Thoracic aorta (tissue), 2 donors: ENCODE data around the gene KAT2B. TPM values are rescaled to one million over a fixed set of nuclear protein-coding genes. Genes with fewer than 3 reads are reported as not detected.

ENCODE experiments used
- ATAC-seq: fragments of 150-250 bp; one replicate; pipeline ENCODE4 v1.8.0; 2017; ENCODE audit warnings: low read depth; ENCODE audit not compliant: insufficient number of reproducible peaks, low FRiP score
- DNase-seq: peaks from one replicate; pipeline ENCODE4 v3.0.0-alpha.2; 2020; ENCODE audit warnings: low spot score
- H3K27ac ChIP-seq, 2 donors: fragments of 200-600 bp; sonication (generic); 1 replicate in 1 of 2; 2 replicates in 1 of 2; pipeline ENCODE4 v1.5.1; 2016; ENCODE audit warnings: mild to moderate bottlenecking in 2 of 2, moderate library complexity in 2 of 2
- H3K27me3 ChIP-seq: fragments of 200-600 bp; sonication (generic); replicated peaks from 2 replicates; pipeline ENCODE4 v1.6.0; 2016; ENCODE audit warnings: mild to moderate bottlenecking; ENCODE audit not compliant: insufficient read depth
- H3K36me3 ChIP-seq: fragments of 200-600 bp; sonication (generic); one replicate; pipeline ENCODE4 v1.5.1; 2016
- H3K4me1 ChIP-seq, 2 donors: fragments of 200-600 bp; sonication (generic); 1 replicate in 1 of 2; 2 replicates in 1 of 2; pipeline versions ENCODE4 v1.5.1 to v1.6.0; 2016; ENCODE audit warnings: low read depth in 2 of 2, mild to moderate bottlenecking in 1 of 2; ENCODE audit not compliant: control insufficient read depth in 1 of 2
- H3K4me3 ChIP-seq: fragments of 200-600 bp; sonication (generic); 2 replicates; pipeline ENCODE4 v1.5.1; 2016; ENCODE audit warnings: mild to moderate bottlenecking
- H3K9me3 ChIP-seq: fragments of 200-600 bp; sonication (generic); 2 replicates; pipeline ENCODE4 v1.5.1; 2016
- total RNA-seq, 2 donors: library from RNA; depleted of rRNA; stranded (reverse); fragments of >200 nt; gene quantifications; one replicate each; pipeline versions ENCODE4 v1.1.0 to v1.2.3, GENCODE V29; 2016
- TF ChIP-seq, protein P1 (sequence below): fragments of 200-600 bp; sonication (generic); IDR thresholded peaks from one replicate; pipeline ENCODE4 v1.5.1; 2019; ENCODE audit warnings: antibody characterized with exemption

KAT2B gene
- total RNA-seq, 2 donors from 2014 or later, result 48.0 to 72.8 TPM

DNA sequence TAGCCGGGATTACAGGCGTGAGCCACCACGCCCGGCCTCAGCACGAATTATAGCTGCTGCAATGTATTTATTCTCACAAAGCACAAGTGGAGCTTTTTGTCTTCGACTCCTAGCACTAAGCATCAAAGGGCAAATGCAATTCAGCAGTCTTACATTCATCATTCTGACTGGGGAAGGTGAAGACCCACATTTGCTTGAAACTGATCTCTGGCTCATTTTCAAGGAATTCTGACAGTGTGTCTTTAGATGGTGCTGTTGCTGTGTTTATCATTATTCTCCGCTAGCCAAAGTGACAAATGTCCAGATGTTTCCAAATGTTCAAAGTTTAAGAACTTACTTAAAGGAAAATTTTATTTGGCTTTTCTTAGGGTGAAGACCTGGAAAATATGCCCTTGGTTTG, 89.9 kb downstream of the KAT2B start:
- no peaks in the 10 kb centered on the region for H3K27me3 ChIP-seq
- no peaks in the 10 kb centered on the region for H3K9me3 ChIP-seq
- H3K4me1 ChIP-seq, result peaks cover 0 to 4% of the 10 kb centered on the region in 2 donors
- DNase-seq (no peak), ATAC-seq (no peak)
- no peak overlapping the region for H3K27ac ChIP-seq
- peaks cover 14% of the 10 kb centered on the region for H3K36me3 ChIP-seq
- TF ChIP-seq, protein P1, sequence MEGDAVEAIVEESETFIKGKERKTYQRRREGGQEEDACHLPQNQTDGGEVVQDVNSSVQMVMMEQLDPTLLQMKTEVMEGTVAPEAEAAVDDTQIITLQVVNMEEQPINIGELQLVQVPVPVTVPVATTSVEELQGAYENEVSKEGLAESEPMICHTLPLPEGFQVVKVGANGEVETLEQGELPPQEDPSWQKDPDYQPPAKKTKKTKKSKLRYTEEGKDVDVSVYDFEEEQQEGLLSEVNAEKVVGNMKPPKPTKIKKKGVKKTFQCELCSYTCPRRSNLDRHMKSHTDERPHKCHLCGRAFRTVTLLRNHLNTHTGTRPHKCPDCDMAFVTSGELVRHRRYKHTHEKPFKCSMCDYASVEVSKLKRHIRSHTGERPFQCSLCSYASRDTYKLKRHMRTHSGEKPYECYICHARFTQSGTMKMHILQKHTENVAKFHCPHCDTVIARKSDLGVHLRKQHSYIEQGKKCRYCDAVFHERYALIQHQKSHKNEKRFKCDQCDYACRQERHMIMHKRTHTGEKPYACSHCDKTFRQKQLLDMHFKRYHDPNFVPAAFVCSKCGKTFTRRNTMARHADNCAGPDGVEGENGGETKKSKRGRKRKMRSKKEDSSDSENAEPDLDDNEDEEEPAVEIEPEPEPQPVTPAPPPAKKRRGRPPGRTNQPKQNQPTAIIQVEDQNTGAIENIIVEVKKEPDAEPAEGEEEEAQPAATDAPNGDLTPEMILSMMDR, result no peak
- H3K4me3 ChIP-seq, result no peak overlapping the region

GRCh38 chr3:20136231-20136630, 96.0 kb downstream of the KAT2B start:
- Histone ChIP-seq H3K27me3 (no peaks in the 10 kb centered on the region), H3K36me3 (peaks cover 14% of the 10 kb centered on the region), H3K4me1 (no peaks in the 10 kb centered on the region), H3K27ac (no peak overlapping the region), H3K4me3 (no peak overlapping the region), H3K9me3 (no peaks in the 10 kb centered on the region)
- no peak for ATAC-seq
- no peak for DNase-seq
- TF ChIP-seq, protein P1, result no peak

DNA sequence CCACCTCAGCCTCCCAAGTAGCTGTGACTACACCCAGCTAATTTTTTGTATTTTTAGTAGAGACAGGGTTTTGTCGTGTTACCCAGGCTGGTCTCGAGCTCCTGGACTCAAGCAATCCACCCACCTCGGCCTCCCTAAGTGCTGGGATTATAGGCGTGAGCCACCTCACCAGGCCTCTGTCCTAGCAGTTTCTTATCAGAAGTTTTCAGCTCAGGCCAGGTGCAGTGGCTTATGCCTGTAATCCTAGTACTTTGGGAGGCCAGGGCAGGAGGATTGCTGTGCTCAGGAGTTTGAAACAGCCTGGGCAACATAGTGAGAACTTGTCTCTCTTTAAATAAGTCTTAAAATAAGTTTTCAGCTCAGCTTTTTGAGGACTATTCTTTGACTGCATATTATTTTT, 97.4 kb downstream of the KAT2B start:
- ATAC-seq (no peak), DNase-seq (no peak)
- Histone ChIP-seq H3K36me3 (peaks cover 14% of the 10 kb centered on the region), H3K4me3 (no peak overlapping the region), H3K4me1 (peaks cover 0 to 8% of the 10 kb centered on the region in 2 donors), H3K27me3 (no peaks in the 10 kb centered on the region), H3K27ac (no peak overlapping the region), H3K9me3 (no peaks in the 10 kb centered on the region)
- TF ChIP-seq, protein P1, result no peak

DNA sequence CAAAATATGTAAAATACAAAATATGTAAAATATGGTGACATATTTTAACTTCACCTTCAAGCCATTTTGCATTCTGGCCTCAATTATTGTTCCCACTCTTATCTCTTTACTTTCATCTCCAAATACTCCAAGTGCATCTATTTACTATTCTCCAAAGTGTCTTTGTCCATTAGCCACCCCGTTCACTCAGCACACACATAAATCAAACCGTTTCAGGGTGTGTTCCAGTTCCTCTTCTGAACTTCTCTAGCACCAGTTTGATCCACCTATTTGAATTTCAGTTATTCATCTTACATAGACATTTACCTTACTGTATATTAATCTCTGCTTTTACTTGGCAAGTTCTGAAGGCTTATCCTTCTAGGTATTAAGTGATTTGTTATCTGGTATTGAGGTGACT, 100.6 kb downstream of the KAT2B start:
- ATAC-seq, result no peak
- H3K4me1 ChIP-seq, result peaks cover 0 to 8% of the 10 kb centered on the region in 2 donors
- H3K27me3 ChIP-seq, result no peaks in the 10 kb centered on the region
- no peaks in the 10 kb centered on the region for H3K9me3 ChIP-seq
- TF ChIP-seq, protein P1, result no peak
- peaks cover 9% of the 10 kb centered on the region for H3K36me3 ChIP-seq
- no peak for DNase-seq
- H3K27ac ChIP-seq, result no peak overlapping the region
- no peak overlapping the region for H3K4me3 ChIP-seq

DNA sequence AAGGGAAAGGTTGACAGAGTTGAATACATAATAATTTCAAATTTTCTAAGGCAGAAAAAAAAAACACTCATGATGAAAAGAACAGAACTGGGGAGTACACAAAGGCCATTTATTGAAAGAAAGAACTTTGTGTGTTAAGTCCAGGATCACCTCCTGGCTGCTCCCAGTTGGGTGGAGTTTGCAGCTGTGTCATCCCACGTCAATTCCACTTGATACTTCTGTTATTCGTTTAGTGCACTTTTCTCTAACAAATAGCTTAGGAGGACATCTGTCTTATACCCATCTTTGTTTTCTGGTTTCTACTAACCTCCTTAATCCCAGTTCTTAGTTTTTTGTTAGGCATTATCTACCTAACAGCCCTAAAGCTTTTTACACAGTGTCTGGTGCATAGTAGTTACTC, 101.1 kb downstream of the KAT2B start:
- Histone ChIP-seq H3K9me3 (no peaks in the 10 kb centered on the region), H3K36me3 (peaks cover 9% of the 10 kb centered on the region), H3K4me3 (no peak overlapping the region), H3K27ac (no peak overlapping the region), H3K27me3 (no peaks in the 10 kb centered on the region), H3K4me1 (peaks cover 0 to 8% of the 10 kb centered on the region in 2 donors)
- TF ChIP-seq, protein P1, result no peak
- ATAC-seq, result no peak
- DNase-seq, result no peak
